DOHH2 (cell line): ENCODE results near the gene PCK2.

Experiments used
- EZH2phosphoT487 ChIP-seq: fragments of 200-600 bp; sonication (generic); IDR thresholded peaks from 2 replicates; pipeline ENCODE4 v1.6.1; 2017; ENCODE audit warnings: borderline replicate concordance, mild to moderate bottlenecking, antibody characterized with exemption, low read length, moderate library complexity, mixed read lengths
- TF ChIP-seq, protein P1 (sequence below): fragments of 200-600 bp; sonication (generic); IDR thresholded peaks from one replicate; pipeline ENCODE4 v1.5.1; 2014; ENCODE audit warnings: antibody characterized with exemption, mild to moderate bottlenecking, low read depth, low read length; ENCODE audit not compliant: poor library complexity, severe bottlenecking

DNA sequence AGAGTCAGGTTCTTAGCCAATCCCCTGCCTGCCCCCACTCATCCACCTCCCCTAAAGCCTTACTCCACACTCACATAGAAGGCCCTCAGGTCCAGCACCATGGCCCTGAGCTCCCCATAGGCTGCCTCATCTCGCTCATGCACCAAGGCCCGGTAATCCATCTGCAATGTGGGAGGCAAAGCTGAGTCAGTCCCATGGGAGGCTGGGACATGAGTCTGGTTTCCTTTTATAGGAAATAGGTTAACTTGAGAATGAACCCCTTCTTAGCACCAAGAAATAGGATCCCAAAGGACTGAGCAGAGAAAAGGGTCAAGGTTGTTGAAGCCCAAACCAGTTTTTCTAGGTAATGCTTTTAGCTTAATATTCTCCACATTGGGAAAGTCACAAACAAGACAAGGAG is 49.4 kb downstream of the PCK2 start:
- TF ChIP-seq, protein P1, sequence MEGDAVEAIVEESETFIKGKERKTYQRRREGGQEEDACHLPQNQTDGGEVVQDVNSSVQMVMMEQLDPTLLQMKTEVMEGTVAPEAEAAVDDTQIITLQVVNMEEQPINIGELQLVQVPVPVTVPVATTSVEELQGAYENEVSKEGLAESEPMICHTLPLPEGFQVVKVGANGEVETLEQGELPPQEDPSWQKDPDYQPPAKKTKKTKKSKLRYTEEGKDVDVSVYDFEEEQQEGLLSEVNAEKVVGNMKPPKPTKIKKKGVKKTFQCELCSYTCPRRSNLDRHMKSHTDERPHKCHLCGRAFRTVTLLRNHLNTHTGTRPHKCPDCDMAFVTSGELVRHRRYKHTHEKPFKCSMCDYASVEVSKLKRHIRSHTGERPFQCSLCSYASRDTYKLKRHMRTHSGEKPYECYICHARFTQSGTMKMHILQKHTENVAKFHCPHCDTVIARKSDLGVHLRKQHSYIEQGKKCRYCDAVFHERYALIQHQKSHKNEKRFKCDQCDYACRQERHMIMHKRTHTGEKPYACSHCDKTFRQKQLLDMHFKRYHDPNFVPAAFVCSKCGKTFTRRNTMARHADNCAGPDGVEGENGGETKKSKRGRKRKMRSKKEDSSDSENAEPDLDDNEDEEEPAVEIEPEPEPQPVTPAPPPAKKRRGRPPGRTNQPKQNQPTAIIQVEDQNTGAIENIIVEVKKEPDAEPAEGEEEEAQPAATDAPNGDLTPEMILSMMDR: no peak
- TF ChIP-seq EZH2phosphoT487: no peak
